ENCODE data around the gene CCDC81. TPM values are rescaled to one million over a fixed set of nuclear protein-coding genes. Genes with fewer than 3 reads are reported as not detected.

Gene CCDC81
- total and polyA plus RNA-seq, 4 experiments from 2014 or later = 0.20 to 1.5 (median 0.90) TPM; not detected in 1

DNA sequence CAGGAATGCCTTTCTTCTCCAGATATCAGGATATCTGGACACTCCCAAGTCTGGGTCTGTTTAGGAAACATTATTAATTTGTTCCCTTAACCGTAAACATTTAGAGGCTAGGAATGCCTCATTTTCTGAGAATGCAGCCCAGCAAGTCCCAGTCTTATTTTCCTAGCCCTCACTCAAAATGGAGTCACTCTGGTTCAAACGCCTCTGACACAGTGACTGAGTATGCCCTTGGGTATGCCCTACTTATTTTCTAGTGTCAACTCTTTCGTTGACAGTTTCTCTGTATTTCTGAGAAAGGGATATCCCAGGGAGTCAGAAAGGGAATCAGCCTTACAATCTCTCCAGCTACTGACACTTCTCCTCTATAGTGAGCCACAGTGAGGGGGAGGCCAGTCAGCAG lies 16.0 kb upstream of the CCDC81 start:
- intact Hi-C loops (cut with micrococcal nuclease) = no loop called here

DNA sequence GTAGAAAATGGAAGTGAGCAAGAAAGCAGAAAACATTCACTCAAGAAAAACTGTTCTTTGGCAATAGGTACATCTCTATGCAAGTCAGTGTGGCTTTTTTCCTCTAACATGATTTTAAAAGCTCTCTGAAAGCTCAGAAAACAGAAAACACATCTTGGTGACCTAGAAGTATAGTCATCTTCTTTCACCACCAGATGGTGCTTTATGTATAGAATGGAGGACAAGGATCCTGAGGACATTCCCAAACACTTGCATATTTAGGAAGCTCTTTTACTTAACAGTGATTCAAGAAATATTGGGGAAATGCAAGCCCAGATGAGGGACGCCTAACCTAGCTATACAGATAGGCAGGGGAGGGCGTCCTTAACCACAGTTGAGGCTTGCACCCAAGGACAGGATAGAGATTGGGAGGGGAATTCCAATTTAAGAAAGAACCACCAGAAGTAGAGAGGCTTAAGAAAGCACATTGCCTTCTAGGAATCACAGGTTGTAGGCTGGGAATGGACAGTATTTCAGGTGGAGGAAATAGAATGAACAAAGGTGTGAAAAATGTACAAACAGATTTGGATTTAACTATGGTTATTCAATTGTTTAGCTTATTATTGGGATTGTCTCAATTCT lies 13.8 kb upstream of the CCDC81 start:
- H3K4me1 Mint-ChIP-seq = no peaks in the 10 kb centered on the region
- Histone ChIP-seq H3K27ac (ENCODE audit: low read depth, low read length) (no peak overlapping the region), H3K4me1 (ENCODE audit: insufficient read depth, low read length) (no peaks in the 10 kb centered on the region), H3K4me3 (ENCODE audit: low read length in 2 of 2) (no peak overlapping the region), H3K36me3 (ENCODE audit: insufficient read depth, low read length) (no peaks in the 10 kb centered on the region), H3K9me3 (ENCODE audit: control insufficient read depth in 1 of 2, low read length in 2 of 2) (no peaks in the 10 kb centered on the region), H3K27me3 (ENCODE audit: insufficient read depth, low read length) (no peaks in the 10 kb centered on the region)
- ChIA-PET POLR2A (ENCODE audit: partially characterized antibody) (no interaction called here), CTCF (ENCODE audit: partially characterized antibody) (interaction anchor here (0.6 kb wide), 1 partner anchor 346 kb away, joined by 3 read pairs; no protein-coding TSS in a partner anchor)
- no peaks in the 10 kb centered on the region for H3K27me3 Mint-ChIP-seq
- peaks cover 0 to 14% of the 10 kb centered on the region in 2 donors for H3K36me3 Mint-ChIP-seq
- peak overlapping the region in 1 of 8 donors; percentile 34 for H3K4me3 Mint-ChIP-seq
- no peak overlapping the region for H3K27ac Mint-ChIP-seq
- intact Hi-C loops (cut with micrococcal nuclease) = no loop called here
- no peak for DNase-seq
- peaks cover 0 to 14% (median 3%) of the 10 kb centered on the region in 8 donors for H3K9me3 Mint-ChIP-seq

More for the DNA sequence above, 16.0 kb upstream of the CCDC81 start:
- peaks cover 0 to 10% (median 2%) of the 10 kb centered on the region in 8 donors for H3K9me3 Mint-ChIP-seq
- H3K27me3 Mint-ChIP-seq = no peaks in the 10 kb centered on the region
- no peak overlapping the region for H3K27ac Mint-ChIP-seq
- Histone ChIP-seq H3K4me3 (ENCODE audit: low read length in 2 of 2) (no peak overlapping the region), H3K9me3 (ENCODE audit: control insufficient read depth in 1 of 2, low read length in 2 of 2) (no peaks in the 10 kb centered on the region), H3K4me1 (ENCODE audit: insufficient read depth, low read length) (no peaks in the 10 kb centered on the region), H3K27me3 (ENCODE audit: insufficient read depth, low read length) (no peaks in the 10 kb centered on the region), H3K36me3 (ENCODE audit: insufficient read depth, low read length) (no peaks in the 10 kb centered on the region), H3K27ac (ENCODE audit: low read depth, low read length) (no peak overlapping the region)
- no peak for DNase-seq
- ChIA-PET CTCF (ENCODE audit: partially characterized antibody) (no interaction called here), POLR2A (ENCODE audit: partially characterized antibody) (no interaction called here)
- peaks cover 0 to 12% of the 10 kb centered on the region in 2 donors for H3K36me3 Mint-ChIP-seq
- H3K4me1 Mint-ChIP-seq = no peaks in the 10 kb centered on the region
- H3K4me3 Mint-ChIP-seq = no peak overlapping the region

DNA sequence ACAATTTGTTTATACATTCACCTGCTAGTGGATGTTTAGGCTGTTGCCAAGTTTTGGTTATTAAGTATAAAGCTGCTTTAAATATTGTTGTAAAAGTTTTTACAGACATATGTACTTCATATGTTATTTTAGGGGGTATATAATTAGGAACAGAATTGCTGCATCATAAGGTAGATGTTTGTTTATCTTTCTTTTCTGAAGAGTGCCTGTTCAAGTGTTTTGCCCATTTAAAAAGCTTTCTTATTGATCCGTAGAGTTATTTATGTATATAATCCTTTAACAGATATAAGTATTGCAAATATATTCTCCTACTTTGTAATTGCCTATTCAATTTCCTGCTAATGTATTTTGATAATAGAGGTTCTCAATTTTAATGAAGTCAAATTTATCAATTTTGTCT lies 11.3 kb upstream of the CCDC81 start:
- Mint-ChIP-seq H3K27ac (no peak overlapping the region), H3K36me3 (peaks cover 0 to 14% of the 10 kb centered on the region in 2 donors), H3K27me3 (no peaks in the 10 kb centered on the region), H3K4me1 (no peaks in the 10 kb centered on the region), H3K9me3 (peaks cover 0 to 14% (median 3%) of the 10 kb centered on the region in 8 donors), H3K4me3 (no peak overlapping the region)
- H3K9me3 ChIP-seq (ENCODE audit: control insufficient read depth in 1 of 2, low read length in 2 of 2) = no peaks in the 10 kb centered on the region
- DNase-seq = no peak
- no peak overlapping the region for H3K27ac ChIP-seq (ENCODE audit: low read depth, low read length)
- ChIA-PET CTCF (ENCODE audit: partially characterized antibody) (no interaction called here), POLR2A (ENCODE audit: partially characterized antibody) (no interaction called here)
- no peaks in the 10 kb centered on the region for H3K4me1 ChIP-seq (ENCODE audit: insufficient read depth, low read length)
- H3K4me3 ChIP-seq (ENCODE audit: low read length in 2 of 2) = no peak overlapping the region
- intact Hi-C loops (cut with micrococcal nuclease) = no loop called here
- H3K36me3 ChIP-seq (ENCODE audit: insufficient read depth, low read length) = no peaks in the 10 kb centered on the region
- no peaks in the 10 kb centered on the region for H3K27me3 ChIP-seq (ENCODE audit: insufficient read depth, low read length)

DNA sequence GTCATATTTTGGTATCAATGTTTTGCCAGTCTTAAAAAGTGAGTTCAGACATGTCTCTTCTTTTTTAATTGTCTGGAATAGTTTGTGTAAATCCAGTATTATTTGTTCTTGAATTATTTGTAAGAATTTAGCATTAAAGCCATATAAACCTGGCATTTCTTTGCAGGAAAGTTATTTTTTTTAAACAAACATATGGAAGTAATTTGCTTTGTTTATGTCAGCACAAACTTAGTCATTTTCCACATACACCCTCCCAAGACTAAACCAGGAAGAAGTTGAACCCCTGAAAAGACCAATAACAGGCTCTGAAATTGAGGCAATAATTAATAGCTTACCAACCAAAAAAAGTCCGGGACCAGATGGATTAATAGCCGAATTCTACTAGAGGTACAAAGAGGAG lies 9.1 kb upstream of the CCDC81 start:
- Mint-ChIP-seq H3K27me3 (no peaks in the 10 kb centered on the region), H3K9me3 (peaks cover 0 to 14% (median 3%) of the 10 kb centered on the region in 8 donors), H3K4me3 (no peak overlapping the region), H3K36me3 (peaks cover 0 to 12% of the 10 kb centered on the region in 2 donors), H3K27ac (no peak overlapping the region), H3K4me1 (no peaks in the 10 kb centered on the region)
- H3K4me1 ChIP-seq (ENCODE audit: insufficient read depth, low read length) = no peaks in the 10 kb centered on the region
- no peak overlapping the region for H3K4me3 ChIP-seq (ENCODE audit: low read length in 2 of 2)
- ChIA-PET CTCF (ENCODE audit: partially characterized antibody) (no interaction called here), POLR2A (ENCODE audit: partially characterized antibody) (no interaction called here)
- no peaks in the 10 kb centered on the region for H3K27me3 ChIP-seq (ENCODE audit: insufficient read depth, low read length)
- intact Hi-C loops (cut with micrococcal nuclease) = no loop called here
- no peaks in the 10 kb centered on the region for H3K9me3 ChIP-seq (ENCODE audit: control insufficient read depth in 1 of 2, low read length in 2 of 2)
- H3K27ac ChIP-seq (ENCODE audit: low read depth, low read length) = no peak overlapping the region
- no peaks in the 10 kb centered on the region for H3K36me3 ChIP-seq (ENCODE audit: insufficient read depth, low read length)
- DNase-seq = no peak

DNA sequence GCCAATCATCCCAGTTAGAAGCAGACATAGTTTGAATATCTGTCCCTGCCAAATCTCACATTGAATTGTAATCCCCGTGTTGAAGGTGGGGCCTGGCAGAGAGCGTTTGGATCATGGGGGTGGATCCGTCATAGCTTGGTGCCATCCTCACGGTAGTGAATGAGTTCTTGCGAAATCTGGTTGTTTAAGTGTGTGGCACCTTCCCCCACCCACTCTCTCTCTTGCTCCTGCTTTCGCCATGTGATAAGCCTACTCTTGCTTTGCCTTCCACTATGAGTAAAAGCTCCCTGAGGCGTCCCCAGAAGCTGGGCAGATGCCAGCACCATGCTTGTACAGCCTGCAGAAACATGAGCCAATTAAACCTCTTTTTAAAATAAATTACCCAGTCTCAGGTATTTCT lies 5.0 kb upstream of the CCDC81 start:
- H3K27ac Mint-ChIP-seq = no peak overlapping the region
- H3K9me3 ChIP-seq (ENCODE audit: control insufficient read depth in 1 of 2, low read length in 2 of 2) = no peaks in the 10 kb centered on the region
- ChIA-PET POLR2A (ENCODE audit: partially characterized antibody) (no interaction called here), CTCF (ENCODE audit: partially characterized antibody) (interaction anchor here (0.6 kb wide), 1 partner anchor 453 kb away, joined by 5 read pairs; no protein-coding TSS in a partner anchor)
- intact Hi-C loops (cut with micrococcal nuclease) = no loop called here
- no peaks in the 10 kb centered on the region for H3K27me3 ChIP-seq (ENCODE audit: insufficient read depth, low read length)
- H3K36me3 Mint-ChIP-seq = peaks cover 0 to 5% of the 10 kb centered on the region in 2 donors
- no peaks in the 10 kb centered on the region for H3K36me3 ChIP-seq (ENCODE audit: insufficient read depth, low read length)
- H3K4me3 Mint-ChIP-seq = no peak overlapping the region
- no peaks in the 10 kb centered on the region for H3K4me1 ChIP-seq (ENCODE audit: insufficient read depth, low read length)
- H3K9me3 Mint-ChIP-seq = peaks cover 0 to 3% (median 0%) of the 10 kb centered on the region in 8 donors
- peaks cover 0 to 5% of the 10 kb centered on the region in 2 donors for H3K27me3 Mint-ChIP-seq
- no peak for DNase-seq
- no peaks in the 10 kb centered on the region for H3K4me1 Mint-ChIP-seq
- no peak overlapping the region for H3K4me3 ChIP-seq (ENCODE audit: low read length in 2 of 2)
- H3K27ac ChIP-seq (ENCODE audit: low read depth, low read length) = no peak overlapping the region

DNA sequence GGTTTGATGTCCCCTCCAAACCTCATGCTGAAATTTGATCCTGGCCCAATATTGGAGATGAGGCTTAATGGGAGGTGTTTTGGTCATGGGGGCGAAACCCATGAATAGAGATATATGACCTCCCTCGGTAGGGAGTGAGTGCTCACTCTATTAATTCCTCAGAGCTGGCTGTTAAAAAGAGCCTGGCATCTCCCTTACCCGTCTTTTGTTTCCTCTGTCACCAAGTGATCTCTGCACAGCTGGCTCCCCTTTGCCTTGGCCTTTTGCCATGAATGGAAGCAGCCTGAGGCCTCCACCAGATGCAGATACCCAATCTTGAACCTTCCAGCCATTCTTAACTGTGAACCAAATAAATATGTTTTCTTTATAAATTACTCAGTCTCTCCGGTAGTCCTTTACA lies 4.5 kb upstream of the CCDC81 start:
- peaks cover 0 to 5% of the 10 kb centered on the region in 2 donors for H3K27me3 Mint-ChIP-seq
- intact Hi-C loops (cut with micrococcal nuclease) = no loop called here
- CTCF ChIA-PET (ENCODE audit: partially characterized antibody) = no interaction called here

DNA sequence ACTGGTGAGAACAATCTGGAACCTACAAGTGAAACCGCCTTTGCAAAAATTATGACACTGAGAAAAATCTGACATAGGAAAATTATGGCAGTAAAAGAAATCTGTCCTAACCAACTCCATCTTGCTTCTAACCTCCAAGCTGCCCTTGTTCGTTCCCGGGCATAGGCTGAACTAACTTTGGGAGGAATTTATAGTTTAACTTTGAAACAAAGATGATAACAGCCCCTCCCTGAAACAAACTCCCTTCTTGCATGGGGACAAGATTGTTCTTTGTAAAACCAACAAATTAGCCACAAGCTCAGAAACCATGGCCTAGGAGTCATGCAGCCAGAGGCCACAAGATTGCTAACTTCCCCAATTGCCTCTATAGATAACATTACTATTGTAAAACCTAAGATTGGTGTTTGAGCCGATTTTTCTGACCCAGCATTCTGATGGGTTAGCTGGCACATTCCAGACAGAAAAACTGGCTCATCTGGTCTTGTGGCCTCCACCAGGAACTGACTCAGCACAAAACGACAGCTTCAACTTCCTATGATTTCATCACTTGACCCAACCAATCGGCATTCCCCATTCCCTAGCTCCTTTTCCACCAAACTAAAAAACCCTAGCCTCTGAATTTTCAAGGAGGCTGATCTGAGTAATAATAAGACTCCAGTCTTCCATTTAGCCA lies 3.6 kb upstream of the CCDC81 start:
- Histone ChIP-seq H3K36me3 (ENCODE audit: insufficient read depth, low read length) (no peaks in the 10 kb centered on the region), H3K4me3 (ENCODE audit: low read length in 2 of 2) (no peak overlapping the region), H3K9me3 (ENCODE audit: control insufficient read depth in 1 of 2, low read length in 2 of 2) (no peaks in the 10 kb centered on the region), H3K4me1 (ENCODE audit: insufficient read depth, low read length) (no peaks in the 10 kb centered on the region), H3K27me3 (ENCODE audit: insufficient read depth, low read length) (no peaks in the 10 kb centered on the region), H3K27ac (ENCODE audit: low read depth, low read length) (no peak overlapping the region)
- H3K36me3 Mint-ChIP-seq = peaks cover 0 to 5% of the 10 kb centered on the region in 2 donors
- intact Hi-C loops (cut with micrococcal nuclease) = no loop called here
- no peak for DNase-seq
- H3K4me1 Mint-ChIP-seq = no peaks in the 10 kb centered on the region
- no peak overlapping the region for H3K4me3 Mint-ChIP-seq
- H3K27me3 Mint-ChIP-seq = peaks cover 0 to 5% of the 10 kb centered on the region in 2 donors
- POLR2A ChIA-PET (ENCODE audit: partially characterized antibody) = no interaction called here
- H3K9me3 Mint-ChIP-seq = peaks cover 0 to 3% (median 0%) of the 10 kb centered on the region in 8 donors
- CTCF ChIA-PET (ENCODE audit: partially characterized antibody) = no interaction called here
- no peak overlapping the region for H3K27ac Mint-ChIP-seq

More for the DNA sequence above, 4.5 kb upstream of the CCDC81 start:
- POLR2A ChIA-PET (ENCODE audit: partially characterized antibody) = no interaction called here
- Histone ChIP-seq H3K9me3 (ENCODE audit: control insufficient read depth in 1 of 2, low read length in 2 of 2) (no peaks in the 10 kb centered on the region), H3K27me3 (ENCODE audit: insufficient read depth, low read length) (no peaks in the 10 kb centered on the region), H3K4me1 (ENCODE audit: insufficient read depth, low read length) (no peaks in the 10 kb centered on the region), H3K27ac (ENCODE audit: low read depth, low read length) (no peak overlapping the region), H3K4me3 (ENCODE audit: low read length in 2 of 2) (no peak overlapping the region), H3K36me3 (ENCODE audit: insufficient read depth, low read length) (no peaks in the 10 kb centered on the region)
- H3K27ac Mint-ChIP-seq = no peak overlapping the region
- no peak overlapping the region for H3K4me3 Mint-ChIP-seq
- peaks cover 0 to 5% of the 10 kb centered on the region in 2 donors for H3K36me3 Mint-ChIP-seq
- peaks cover 0 to 3% (median 0%) of the 10 kb centered on the region in 8 donors for H3K9me3 Mint-ChIP-seq
- DNase-seq = no peak
- no peaks in the 10 kb centered on the region for H3K4me1 Mint-ChIP-seq
